GM19099 (cell line): Measurements from ENCODE around the gene CACNG8.

Source experiments
- POLR2A ChIP-seq: IDR thresholded peaks from 3 replicates; pipeline ENCODE4 v1.6.1; 2011; ENCODE audit warnings: low read depth; ENCODE audit not compliant: insufficient read length; ENCODE audit errors: extremely low read depth

Gene CACNG8

GRCh38 chr19:54030895-54031586 is 68.3 kb downstream of the CACNG8 start:
- no peak for TF ChIP-seq POLR2A

- no peak for TF ChIP-seq POLR2A
These were observed 72.8 kb downstream of the CACNG8 start for GRCh38 chr19:54035215-54036178.
